GM18498 (cell line): ENCODE data around the gene CDA.
A peak's percentile ranks its signal among the peaks of the same experiment; 100 is the strongest.

Experiments
- ATAC-seq: cut with Tn5 transposase; IDR thresholded peaks from one replicate; pipeline ENCODE4 v1.9.1; 2021; ENCODE audit warnings: mild to moderate bottlenecking, moderate library complexity; ENCODE audit not compliant: unreplicated experiment

The CDA gene

DNA sequence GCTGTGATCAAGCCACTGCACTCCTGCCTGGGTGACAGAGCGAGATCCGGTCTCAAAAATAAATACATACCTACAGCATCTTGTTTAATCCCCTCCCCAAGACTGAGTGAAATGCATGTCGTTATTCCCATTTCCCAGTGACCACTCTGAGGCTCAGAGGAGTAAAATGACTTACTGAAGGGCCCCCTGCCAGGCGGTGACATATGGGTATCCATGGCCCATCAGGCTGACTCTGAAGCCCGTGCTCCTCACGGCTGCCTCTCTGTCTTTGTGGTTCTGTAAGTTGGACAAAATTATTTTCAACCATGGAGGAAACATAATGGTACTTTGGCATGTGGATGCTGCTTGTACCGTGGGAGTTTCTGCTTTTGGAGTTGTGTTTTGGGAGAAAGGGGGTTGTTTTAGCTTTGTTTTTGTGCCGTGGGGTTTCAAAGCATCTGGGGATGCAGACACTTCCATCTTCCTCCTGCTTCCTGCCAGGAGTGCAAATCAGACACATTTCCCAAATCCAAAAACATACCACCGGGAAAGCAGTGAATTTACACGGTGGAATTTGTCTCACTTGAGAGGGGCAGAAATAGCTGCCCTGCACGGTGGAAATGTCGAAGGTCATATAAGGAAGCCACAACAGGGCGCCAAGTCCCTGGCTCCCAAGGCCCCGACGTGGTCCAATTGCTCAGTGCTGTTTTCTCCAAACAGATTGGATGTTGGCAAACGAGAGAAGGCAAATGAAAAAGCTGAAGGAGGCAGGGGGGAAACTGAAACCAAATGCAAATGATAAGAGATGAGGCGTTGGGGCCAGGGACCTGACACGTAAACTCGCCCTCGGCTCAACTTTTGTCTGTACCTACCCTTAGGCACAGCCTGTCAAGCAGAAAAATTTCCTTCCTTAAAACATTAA lies 27.3 kb downstream of the CDA start:
- no peak for ATAC-seq

GRCh38 chr1:20616847-20617487 lies 28.1 kb downstream of the CDA start:
- ATAC-seq, result no peak

GRCh38 chr1:20618550-20618949 lies 29.7 kb downstream of the CDA start:
- no peak for ATAC-seq

- ATAC-seq, result no peak
These were observed 31.1 kb downstream of the CDA start for GRCh38 chr1:20619999-20620398.

DNA sequence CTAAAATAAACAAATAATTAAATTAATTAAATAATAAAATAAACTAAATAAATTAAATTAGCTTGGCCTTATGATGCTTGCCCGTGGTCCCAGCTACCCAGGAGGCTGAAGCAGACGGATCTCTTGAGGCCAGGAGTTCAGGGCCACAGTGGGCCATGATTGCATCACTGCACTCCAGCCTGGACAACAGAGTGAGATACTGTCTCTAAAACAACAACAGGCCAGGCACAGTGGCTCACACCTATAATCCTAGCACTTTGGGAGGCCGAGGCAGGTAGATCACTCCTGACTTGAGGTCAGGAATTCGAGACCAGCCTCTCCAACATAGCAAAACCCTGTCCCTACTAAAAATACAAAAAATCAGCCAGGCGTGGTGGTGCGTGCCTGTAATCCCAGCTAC lies 32.1 kb downstream of the CDA start:
- ATAC-seq, result no peak

GRCh38 chr1:20624709-20625108 lies 35.8 kb downstream of the CDA start:
- no peak for ATAC-seq

DNA sequence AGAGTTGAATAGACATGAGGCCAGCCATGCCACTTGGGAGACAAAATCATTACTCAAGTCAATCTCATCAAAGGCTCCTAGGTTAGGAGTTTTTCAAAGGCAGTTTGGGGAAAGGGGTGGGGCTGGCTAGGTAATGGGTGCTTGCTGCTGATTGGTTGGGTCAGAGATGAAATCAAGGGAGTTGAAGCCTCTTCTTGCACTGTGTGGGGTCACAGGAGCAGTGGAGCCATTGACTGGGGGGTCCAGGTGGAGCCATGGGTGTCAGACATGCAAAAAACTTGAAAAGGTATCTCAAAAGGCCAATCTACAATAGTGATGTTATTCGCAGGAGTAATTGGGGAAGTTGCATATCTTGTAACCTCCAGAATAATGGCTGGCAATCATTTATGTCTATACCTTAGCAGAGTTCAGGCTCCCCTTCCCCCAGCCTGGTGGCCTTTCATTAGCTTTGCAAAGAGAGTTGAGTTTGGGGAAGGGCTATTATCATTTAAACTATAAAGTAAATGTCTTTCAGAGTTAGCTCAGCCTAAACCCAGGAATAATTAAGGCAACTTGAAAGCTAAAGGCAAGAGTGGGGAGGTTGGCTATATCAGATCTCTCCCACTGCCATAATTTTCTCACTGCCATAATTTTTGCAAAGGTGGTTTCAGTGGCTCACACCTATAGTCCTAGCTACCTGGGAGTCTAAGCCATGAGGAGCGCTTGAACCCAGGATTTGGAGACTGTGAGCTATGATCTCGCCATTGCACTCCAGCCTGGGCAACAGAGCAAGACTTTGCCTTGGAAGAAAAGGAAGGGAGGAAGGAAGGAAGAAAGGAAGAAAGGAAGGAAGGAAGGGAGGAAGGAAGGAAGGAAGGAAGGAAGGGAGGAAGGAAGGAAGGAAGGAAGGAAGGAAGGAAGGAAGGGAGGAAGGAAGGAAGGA lies 36.5 kb downstream of the CDA start:
- no peak for ATAC-seq

DNA sequence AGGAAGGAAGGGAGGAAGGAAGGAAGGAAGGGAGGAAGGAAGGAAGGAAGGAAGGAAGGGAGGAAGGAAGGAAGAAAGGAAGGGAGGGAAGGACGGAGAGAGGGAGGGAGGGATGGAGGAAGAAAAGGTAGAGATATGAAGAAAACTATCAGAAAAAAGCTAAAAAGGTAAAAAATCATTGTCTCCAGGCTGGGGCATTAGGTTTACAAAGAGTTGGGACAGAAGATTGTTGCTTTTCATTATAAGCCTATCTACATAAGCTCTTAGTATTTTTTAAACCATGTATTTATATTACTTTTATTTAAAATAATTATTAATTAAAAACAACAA lies 37.2 kb downstream of the CDA start:
- ATAC-seq, result no peak

DNA sequence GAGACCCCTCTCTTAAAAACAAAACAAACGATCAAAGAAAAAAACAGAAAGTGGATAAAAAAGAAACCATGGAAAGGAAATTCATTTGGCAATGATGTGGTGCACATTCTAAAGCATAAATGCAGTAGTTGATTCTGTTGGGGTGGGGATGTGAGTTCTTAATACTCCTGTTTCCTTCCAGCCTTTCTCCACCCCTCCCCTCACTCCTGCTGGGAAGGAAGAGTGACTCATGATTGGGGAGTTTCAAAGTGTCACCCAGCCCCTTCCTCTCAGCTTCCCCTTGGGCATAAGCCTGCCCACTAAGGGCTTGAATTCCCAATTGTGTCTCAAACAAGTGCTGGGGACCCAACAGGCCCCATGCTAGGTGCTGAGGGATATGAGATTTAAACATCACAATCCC lies 37.6 kb downstream of the CDA start:
- no peak for ATAC-seq

GRCh38 chr1:20630729-20631128 lies 41.8 kb downstream of the CDA start:
- ATAC-seq, result no peak

DNA sequence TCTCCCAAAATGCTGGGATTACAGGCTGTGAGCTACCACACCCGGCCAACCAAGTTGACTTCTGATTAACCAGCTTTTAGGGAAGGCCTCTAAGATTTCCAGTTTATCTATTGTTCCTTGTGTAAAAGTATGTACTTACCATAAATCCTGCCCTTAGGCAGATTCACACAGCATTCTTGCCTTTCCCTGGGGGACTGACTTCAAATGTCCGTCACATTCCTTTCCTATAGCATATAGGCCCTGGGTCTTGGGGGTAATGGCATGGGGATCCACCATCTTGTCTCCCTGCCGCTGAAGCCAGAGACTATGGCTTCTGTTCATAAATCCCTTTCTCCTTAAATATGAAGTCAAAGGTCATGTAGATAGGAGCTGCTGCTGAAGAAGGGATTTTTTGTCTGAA lies 43.5 kb downstream of the CDA start:
- ATAC-seq, result no peak

- ATAC-seq, result peak; percentile 77
These were observed 44.5 kb downstream of the CDA start, which contains the start of gene PINK1 for GRCh38 chr1:20633190-20634064. Gene PINK1, plus strand, starts transcription at chr1:20633458. Its CDS starts 91 bp downstream, at chr1:20633549.

- no peak for ATAC-seq
These were observed 45.2 kb downstream of the CDA start for GRCh38 chr1:20634065-20634593.

- ATAC-seq, result no peak
These were observed 45.7 kb downstream of the CDA start for GRCh38 chr1:20634594-20635084.

DNA sequence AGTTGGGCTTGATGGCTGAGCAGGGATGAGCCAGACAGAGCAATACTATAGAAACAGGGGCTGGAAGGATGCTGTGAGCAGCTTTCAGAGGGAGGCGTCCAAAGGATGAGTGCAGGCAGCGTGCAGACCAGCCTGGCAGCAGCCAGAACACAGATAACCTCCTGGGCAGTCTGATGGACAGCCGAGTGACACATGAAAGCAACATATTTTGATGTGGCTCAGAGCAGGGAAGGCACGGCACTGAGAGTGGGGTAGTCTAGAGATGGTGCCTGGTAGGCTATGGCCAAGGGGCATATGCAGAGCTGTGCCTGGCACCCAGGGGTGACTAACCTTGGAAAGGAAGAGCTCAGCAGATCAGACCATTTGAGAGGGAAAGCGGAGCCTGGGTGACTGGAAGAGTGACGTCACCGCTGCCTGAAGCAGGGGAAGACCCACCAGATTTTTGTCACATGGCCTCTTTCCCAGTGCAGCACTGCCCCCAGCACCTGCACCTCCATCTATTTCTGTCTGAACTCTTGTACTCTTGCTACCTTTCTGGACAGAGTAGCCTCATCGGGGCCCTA lies 48.0 kb downstream of the CDA start:
- ATAC-seq, result no peak

DNA sequence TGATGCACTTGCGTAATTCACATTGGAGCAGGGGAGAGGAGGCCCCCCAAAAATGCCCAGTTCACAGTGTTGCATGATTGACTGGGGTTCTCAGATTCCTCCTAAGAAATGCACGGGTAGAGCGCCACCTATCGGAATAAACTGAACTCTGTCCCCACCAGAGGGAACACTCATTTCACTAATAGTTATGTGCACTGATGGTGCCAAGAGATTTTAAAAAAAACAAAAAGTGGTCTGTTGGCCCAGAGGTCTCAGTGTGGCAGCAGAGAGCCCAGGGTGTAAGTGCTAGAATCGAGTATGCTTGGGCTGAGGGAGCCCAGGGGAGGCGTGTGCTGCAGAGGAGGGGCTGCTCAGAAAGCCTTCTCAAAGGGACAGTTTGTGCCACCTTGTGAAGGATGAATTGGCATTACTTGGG lies 51.3 kb downstream of the CDA start:
- ATAC-seq, result no peak

- no peak for ATAC-seq
These were observed 53.1 kb downstream of the CDA start for GRCh38 chr1:20641975-20642374.

GRCh38 chr1:20643080-20643479 lies 54.2 kb downstream of the CDA start:
- no peak for ATAC-seq

DNA sequence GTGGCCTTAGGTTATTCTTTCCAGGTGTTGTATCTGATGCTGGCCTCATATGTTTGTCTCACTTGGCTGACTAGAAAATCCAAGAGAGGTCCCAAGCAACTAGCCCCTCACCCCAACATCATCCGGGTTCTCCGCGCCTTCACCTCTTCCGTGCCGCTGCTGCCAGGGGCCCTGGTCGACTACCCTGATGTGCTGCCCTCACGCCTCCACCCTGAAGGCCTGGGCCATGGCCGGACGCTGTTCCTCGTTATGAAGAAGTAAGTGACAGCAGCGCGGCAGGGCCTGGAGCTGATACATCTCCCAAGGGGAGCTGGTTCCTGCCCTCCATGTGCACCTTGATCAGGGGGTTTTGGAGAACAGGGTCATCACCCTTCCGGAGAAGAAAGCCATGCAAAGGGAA lies 55.5 kb downstream of the CDA start:
- no peak for ATAC-seq

GRCh38 chr1:20645414-20645813 lies 56.5 kb downstream of the CDA start:
- ATAC-seq, result no peak
